ENCODE data around the gene LRRC59.

GRCh38 chr17:50414808-50415207, 17.5 kb upstream of the LRRC59 start:
- TF ChIP-seq POLR2A (IDR thresholded peaks at IDR 0.05; ENCODE audit: low read depth) (no peak), POLR2AphosphoS5 (IDR thresholded peaks at IDR 0.05) (no peak)
